HPDE6-E6E7 (cell line): ENCODE measurements around the gene NCOA4.
"Not testable (repeated sequence)": the region's sequence is repeated elsewhere in the genome, so short reads cannot be mapped to it uniquely, and the experiment has no call there.

Experiments used
- DNase-seq: peaks from one replicate; pipeline ENCODE4 v3.0.0; 2011; ENCODE audit warnings: missing footprints; ENCODE audit errors: extremely low spot score

The NCOA4 gene

DNA sequence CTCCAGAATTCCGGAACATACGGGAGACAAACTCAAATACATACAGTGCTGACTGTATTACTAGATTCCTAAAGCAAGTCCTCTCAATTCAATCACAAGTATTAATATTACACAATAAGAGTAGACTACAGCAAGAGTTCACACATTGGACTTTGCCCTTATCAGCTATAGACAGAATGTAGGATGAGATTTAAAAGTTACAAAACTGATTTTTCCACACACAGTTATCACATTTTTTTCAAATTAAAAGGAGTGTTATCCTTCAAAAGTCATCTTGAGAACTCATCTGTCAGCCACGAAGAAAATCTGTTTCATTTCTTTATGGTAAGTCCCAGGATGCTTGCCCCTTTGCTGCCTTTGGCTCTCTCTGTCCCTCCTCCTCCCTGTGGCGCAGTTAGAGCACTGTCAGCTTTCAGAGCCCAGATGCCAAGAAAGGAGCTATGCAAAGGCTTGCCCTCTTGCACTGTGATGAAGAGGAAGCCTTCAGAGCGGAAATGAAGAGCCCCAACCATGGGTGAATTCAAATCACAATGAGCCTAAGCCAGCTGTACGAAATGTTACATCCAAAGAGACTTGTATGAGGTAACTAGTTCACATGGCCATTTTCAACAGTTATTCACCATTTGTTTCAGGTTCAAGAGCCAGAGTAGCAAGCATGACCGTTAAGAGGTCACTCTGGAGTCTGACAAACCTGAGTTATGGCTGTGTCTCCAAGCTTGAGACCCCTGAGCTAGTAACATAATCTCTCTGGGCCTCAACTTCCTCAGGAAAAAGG is 10.7 kb downstream of the NCOA4 start:
- no peak for DNase-seq

DNA sequence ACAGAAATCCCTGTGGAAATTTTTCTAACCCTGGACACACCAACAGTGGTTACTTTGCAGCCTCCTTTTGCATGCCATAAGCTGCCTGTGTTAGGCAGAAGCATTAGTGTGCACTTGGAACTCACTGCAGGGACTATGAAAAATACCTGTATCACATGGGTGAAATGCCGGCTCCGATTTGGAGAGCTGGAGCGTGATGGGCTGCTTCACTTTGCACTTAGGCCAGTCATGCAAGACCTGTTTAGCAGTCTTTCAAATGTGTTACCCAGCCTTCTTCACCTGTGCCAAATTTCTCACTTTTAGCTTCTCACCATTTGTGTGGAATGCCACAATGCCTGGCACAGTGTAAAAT is 11.3 kb downstream of the NCOA4 start:
- DNase-seq, result no peak

DNA sequence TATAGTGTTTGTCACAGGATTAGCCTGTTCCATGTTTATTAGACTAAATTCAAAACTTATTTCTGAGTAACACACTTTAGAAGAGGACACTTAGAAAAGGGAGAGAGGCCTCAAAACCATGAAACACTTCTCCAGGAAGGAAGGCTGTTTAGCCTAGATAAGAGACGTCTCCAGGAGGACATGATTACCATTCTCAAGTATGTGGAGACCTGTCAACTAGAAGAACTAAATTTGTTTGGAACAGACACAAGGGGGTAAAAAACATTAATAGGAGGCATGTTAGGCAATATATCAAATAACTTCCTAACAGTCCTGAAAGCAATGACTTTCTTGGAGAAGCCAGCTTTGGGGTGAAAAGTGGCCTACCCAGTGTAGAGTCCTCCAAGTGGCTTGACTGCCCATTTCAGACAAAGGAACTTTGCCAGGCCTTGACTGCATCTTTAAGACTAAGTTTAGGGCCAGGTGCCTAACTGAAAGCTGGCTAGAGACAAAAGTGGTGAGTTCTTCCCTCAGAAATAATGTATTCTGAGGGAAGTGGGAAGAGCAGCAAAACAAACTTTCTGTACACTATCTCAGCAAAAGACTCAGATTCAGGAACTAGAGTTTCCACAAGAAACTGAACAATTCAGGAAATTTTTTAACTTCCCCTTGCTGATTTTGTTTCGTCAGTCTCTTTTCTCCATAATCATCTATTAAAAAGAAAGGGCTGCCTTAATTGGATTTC is 11.8 kb downstream of the NCOA4 start:
- DNase-seq, result no peak

DNA sequence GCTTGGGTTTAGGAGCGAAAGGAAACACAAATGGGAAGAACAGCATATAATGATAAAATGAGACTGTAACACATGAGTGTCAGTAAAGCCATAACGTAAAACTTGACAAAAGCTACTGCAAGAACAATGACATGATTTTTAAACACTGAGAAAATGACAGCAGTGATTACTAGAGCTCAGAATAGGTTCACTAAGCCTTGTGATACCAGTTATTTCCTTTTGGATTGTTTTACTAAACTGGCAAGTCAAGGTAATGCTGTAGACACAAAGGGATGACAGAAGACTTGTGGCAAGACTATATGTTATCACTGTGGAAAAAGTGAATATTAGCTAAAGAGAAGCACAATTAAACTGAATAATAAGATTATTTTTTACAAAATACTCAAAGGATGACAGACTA is 12.7 kb downstream of the NCOA4 start:
- no peak for DNase-seq

DNA sequence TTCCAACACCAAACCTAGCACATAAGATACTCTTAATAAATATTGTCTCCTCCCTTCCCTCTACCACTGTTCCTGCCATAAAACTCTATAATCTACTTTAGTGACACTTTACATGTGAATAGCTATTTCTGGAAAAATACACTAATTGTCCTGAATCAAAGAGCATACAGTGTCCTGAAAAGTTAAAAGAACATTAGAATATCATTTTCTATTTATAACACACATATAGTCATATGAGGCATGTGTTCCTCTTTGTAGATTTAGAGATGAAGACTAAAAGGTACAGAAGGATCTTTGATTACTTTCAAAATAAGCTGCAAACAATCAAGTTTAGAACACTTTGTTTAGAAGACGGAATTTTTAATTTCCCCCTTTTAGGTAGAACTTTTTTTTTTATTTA is 13.6 kb downstream of the NCOA4 start:
- no peak for DNase-seq

DNA sequence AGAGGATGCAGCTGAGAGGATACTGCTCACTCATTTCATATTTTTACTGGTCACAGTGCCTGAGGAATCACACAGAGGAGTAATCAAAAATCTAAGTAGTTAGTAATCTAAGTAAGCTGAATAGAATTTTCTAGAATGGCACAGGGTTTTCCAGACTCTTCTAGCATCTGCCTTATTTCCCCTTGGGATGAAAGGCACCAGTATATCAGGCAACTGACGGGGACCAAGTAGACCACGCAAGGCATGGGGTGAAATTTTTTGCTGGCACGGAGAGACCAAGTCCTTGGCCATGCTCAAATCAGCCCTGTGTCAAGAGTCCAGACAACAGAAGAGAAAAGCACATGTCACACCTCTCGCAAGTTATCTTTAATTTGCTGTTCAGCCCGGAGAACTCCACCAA is 14.2 kb downstream of the NCOA4 start:
- no peak for DNase-seq

DNA sequence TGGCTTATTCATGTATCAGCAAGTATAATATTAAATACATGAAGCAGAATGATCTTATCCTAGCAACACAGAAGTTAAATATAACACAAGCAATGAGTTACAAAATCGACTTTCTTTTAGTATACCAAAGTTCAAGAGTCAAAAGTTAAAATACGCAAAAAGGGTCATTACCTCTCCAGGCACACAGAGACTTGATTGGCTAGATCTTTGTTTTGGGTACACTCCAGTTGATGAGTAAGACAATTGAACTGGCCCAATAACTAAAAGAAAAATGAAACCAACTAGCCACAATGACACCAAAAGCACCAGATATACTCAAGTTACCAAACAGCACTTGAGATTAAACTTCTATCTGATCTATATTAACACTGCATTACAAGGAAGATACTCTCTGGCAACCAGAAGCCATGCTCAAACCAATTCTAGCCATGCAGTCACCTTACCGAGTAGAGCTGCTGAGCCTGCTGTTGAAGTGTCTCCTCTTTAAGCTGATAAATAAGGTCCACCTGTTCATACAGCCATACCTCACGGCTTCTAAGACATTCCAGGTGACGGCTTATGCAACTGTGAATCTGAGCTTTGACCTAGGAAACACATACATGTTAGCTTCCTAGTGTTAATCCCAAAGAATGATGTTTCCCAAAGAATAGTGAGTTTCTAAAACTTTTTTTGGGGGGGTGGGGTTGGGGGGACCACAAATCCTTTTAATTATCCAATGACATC is 15.6 kb downstream of the NCOA4 start:
- no peak for DNase-seq

DNA sequence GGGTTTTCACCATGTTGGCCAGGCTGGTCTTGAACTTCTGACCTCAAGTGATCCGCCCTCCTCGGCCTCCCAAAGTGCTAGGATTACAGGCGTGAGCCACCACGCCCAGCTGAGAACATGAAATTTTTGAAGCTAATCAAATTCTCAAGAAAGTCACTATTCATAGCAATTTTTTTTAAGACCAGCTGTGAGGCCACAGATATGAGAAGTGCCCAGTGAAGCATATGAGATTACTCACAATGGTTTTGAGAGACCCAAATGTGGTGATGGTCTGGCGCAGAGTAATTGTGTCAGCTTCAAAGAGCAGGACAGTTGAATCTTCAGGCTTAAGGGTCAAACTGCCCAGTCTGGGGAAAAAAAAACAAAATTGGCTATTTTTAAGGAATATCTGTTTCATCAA is 16.2 kb downstream of the NCOA4 start:
- no peak for DNase-seq

DNA sequence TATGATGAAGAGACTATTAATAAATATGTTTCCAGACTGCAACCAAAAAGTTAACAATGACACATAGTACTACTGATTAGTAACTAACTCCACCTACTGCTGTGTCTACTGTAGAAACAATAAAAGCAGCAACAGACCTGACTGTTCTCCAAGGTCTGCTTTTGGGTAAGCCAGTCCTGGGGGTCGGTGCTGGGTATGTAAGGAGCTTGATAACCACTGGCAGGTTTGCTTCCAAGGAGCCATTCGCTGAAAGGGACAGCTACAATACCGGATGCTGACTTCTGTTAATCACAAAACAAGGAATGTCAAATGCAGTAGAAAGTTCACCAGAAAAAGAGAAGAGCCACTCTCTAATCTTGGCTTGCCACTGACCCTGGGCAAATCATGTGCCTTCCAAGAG is 17.7 kb downstream of the NCOA4 start:
- no peak for DNase-seq

DNA sequence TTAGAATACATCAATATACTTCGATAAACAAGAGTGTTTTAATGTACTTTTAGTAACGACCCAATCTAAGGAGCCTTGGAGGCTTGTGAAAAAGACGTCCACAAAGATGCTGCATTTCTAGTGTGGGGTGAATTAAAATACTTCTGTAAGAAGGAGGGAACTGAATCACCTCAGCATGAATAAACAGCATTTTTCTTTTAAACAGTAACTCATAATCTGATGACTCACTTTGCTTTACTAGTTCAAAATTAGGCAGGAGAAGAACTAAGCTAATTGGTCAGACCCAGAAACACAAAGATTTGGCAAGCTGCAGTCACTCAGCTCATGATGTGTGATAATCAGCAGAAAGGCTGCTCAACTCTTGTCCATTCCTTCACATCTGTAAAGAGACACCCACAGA is 24.2 kb downstream of the NCOA4 start:
- no peak for DNase-seq

DNA sequence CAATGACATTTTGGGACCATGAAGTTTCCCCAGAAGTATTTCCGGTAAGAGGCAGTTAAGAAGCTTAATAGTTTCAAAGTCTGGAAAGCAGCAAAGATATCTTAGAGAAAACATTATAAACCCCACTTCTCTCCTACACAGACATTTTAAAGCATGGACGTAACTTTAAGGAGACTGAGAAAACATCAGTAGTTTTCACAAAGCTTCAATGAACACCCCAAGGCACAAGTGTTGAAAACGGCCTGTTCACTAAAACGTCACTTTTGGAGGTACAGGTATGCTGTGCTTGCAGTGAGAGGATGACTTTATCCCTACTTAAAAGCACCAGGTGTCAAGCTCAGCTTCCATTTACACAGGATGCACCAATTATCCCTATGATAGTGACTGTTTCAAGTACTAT is 25.0 kb downstream of the NCOA4 start:
- no peak for DNase-seq

DNA sequence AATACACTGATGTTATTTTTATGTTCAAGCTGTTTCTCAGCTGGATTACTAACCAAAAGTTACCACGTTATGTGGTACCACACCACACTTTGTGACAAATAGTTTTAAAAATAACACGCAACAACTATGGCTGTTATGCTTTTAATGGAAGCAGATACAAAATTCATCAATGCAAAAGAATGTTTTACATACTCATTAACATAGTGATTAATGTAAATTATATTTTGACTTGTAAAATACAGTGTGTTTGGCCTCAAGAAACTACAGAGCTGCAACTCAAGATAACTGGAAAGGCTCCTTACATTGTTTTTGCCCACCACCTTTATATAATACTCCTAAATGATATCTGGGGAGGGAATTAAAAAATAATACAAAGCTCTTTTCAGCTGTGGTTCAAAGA is 25.5 kb downstream of the NCOA4 start:
- no peak for DNase-seq

DNA sequence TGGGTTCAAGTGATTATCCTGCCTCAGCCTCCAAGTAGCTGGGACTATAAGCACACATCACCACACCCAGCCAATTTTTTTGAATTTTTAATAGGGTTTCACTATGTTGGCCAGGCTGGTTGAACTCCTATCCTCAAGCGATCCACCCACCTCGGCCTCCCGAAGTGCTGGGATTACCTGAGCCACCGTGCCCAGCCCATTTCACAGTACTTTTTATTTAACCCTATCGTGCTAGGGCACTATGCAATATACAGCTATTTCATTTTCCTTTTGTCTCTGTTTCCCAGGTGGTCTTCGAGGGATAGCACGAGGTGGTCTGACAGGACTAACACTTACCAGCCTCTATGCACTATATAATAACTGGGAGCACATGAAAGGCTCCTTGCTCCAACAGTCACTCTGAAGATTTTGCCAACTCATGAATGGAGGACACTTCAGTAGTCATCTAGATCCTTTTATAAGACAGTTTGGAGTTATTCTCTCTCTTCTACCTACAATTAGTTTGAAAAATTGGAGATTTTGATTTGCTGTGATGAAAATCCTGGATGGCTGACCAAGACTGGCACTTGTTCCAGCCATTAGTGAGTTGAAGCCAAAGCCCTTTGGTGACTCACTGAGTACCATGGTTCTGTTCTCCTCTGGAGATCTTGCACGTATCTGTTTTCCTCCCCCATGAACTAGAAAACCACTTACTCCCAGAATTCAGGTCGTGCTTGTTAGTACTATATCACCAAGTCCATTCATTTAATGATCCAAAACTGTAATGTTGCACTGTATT is 27.3 kb downstream of the NCOA4 start:
- no peak for DNase-seq

DNA sequence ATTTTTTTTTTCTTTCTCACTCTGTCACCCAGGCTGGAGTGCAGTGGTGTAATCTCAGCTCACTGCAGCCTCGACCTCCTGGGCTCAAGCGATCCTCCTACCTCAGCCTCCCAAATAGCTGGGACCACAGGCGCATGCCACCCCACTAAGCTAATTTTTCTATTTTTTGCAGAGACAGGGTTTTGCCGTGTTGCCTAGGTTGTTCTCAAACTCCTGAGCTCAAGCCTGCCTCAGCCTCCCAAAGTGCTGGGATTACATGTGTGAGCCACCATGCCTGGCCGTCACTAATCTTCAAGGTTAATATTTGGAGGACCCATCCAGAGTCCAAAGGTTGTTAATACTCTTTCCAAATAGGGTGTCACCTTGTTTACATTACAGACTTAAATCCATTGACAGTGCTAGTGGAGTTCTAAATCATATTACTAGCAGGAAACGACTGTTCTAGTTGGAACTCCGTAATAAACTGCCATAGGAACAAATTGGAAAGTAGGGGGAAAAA is 28.2 kb downstream of the NCOA4 start:
- DNase-seq, result not testable (repeated sequence)

DNA sequence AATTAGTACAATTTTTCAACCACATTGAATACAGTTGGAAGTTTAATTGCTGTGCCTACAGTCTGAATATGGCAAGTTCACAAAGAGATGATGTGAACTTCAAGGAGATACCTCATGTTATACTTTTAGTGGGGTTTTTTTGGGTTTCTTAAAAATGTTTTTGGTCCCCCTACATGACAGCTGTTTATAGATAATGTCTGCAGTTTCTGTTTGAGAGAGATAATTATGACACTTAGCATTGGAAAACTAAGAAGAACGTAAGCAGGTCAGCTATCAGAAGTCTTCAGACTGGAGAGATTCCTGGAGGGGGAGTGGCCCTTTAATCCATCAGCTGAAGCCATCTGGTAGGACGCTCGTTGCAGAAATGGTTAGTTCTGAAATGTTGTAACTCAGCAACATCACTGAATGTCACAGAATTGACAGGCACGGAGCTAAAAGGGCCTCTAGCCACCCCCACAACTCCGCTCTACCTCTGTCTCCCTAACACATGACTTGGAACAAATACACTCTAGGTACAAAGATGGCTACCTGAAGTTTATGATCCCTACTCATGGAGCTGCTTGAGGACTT is 29.2 kb downstream of the NCOA4 start:
- no peak for DNase-seq

DNA sequence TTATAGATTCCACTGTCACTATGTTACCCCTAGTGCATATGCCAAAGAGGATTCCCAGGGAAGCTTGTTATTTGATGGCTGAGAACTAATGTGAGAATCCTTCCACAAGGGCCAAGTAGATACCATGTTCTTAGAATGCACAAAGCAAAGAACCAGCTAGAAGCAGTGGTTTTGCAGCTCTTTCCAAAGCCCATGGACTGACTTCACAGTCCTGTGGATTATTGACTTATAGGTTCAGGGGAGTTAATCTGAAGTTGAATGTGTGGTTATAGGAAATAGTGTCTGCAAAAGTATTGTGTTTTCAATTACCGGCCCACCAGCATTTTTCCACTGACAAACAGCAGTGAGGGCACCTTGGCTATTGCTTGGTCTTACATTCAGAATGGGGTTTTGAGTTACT is 29.9 kb downstream of the NCOA4 start:
- no peak for DNase-seq

DNA sequence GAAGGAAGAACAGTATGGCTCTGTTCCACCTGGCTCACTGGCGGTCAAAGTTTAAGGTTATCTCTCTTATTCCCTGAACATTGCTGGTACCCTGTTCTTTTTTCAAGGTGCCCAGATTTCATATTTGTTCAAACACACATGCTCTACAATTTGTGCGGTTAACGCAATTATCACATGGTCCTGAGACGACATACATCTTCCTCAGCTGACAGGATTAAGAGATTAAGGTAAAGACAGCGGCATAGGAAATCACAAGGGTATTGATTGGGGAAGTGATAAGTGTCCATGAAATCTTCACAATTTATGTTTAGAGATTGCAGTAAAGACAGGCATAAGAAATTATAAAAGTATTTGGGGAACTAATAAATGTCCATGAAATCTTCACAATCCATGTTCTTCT is 30.5 kb downstream of the NCOA4 start:
- DNase-seq, result not testable (repeated sequence)

DNA sequence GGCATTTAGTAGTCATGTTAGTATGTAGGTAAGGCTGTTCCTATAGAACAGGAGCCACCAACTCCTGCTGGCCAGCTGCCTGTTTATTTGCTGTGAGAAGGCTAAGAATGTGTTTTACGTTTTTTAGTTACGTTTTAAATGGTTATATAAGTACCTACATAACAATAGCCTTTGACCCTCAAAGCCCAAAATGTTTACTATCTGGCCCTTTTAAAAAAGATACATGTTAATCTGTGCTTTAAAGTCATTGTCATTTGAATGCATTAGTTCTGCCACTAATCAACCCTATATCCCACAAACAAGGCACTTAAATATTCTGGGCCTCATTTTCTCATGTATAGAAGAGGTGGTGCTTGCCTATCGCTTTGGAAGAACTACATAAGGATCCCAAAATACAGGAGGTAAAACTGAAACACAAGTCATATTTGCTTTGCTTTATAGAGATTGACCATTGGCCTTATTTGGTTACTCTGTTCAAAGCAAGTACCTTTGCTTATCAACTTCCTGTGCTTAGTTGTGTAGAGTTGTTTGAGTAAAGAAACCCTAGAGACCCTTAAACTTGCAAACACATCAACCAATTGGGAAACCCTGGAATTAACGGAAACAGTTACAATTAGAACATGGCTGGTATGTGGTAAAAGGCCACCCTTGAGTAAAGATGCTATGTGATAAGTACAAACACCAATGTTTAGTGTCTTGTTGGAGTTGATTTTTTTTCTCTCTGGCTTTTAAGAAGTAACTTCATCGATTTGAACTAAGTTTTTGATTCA is 32.2 kb downstream of the NCOA4 start:
- no peak for DNase-seq

DNA sequence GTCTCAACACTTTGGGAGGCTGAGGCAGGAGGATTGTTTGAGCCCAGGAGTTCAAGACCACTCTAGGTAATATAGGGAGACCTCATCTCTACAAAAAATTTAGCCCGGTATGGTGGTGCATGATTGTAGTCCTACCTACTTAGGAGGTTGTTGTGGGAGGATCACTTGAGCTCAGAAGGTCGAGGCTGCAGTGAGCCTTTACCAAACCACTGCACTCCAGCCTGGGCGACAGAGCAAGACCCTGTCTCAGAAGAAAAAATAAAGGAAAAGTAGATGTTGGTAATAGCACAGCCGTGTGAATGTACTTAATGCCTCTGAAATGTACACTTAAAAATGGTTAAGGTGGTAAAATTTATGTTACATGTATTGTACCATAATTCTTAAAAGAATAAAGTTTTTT is 32.9 kb downstream of the NCOA4 start:
- DNase-seq, result no peak

DNA sequence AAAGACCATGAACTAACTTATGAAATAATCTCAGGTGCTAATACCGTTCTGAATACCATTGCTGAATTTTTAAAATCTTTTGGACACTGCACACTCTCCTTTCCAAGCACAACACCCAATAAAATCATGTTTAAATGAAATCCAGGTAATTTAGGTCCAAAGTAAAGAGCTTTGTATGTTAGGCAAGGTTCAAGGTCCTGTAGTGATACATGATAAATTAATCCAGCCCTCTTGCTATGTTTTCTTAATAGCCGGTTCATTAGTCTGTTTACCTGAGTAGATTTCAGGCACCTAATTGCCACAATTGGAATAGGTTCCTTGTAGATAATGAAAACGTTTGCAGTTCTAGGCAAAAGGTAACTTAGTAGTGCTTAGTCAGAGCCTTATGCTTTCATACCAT is 44.8 kb downstream of the NCOA4 start:
- not testable (repeated sequence) for DNase-seq

DNA sequence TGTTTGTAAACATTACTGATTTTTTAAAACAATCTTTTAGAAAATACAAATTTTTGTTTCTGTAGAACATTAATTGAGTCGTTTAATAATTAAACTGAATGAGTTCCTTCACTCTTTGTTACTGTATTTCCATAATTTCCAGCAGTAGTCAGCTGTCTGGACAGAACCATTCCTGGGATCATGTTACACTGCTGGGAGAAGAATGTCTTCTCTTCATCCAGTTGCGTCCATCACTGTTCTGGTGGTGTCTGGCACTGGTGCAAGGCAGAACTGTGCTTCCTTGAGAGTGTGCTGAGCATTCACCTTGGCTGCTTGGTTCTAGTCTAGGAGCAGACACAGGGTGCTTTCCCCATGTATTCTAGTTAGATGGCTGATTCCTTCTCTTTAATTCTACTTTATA is 46.0 kb downstream of the NCOA4 start:
- not testable (repeated sequence) for DNase-seq
